Right cardiac atrium (tissue), 5 donors: ENCODE data around the gene EXTL1. TPM values are rescaled to one million over a fixed set of nuclear protein-coding genes. Genes with fewer than 3 reads are reported as not detected.

ENCODE experiments used
- ATAC-seq, 2 donors: fragments of 200-7000 bp; cut with Tn5 transposase; one replicate each; pipeline versions ENCODE4 v1.8.0 to v1.9.1; 2020; ENCODE audit warnings: moderate library complexity in 2 of 2, mild to moderate bottlenecking in 1 of 2
- DNase-seq, 3 donors: peaks; one replicate each; pipeline ENCODE4 v3.0.0-alpha.2; 2020
- H3K27ac ChIP-seq: one replicate; pipeline ENCODE4 v1.5.1; 2013; ENCODE audit warnings: mild to moderate bottlenecking, low read length, control low read depth, moderate library complexity
- H3K27me3 ChIP-seq: one replicate; pipeline ENCODE4 v1.6.1; 2013; ENCODE audit not compliant: control insufficient read depth, insufficient read depth
- H3K4me1 ChIP-seq: one replicate; pipeline ENCODE4 v1.6.1; 2013; ENCODE audit warnings: low read length; ENCODE audit not compliant: control insufficient read depth, insufficient read depth
- H3K4me3 ChIP-seq: one replicate; pipeline ENCODE4 v1.5.1; 2013; ENCODE audit warnings: low read length, control low read depth
- H3K9me3 ChIP-seq: one replicate; pipeline ENCODE4 v1.6.1; 2013; ENCODE audit warnings: low read length; ENCODE audit not compliant: control insufficient read depth
- WGBS: extraction: QIAGEN DNeasy Blood & Tissue Kit; methylation state at CpG from one replicate; pipeline ENCODE4 v1.1.7; 2013; 5-methylcytosine and 5-hydroxymethylcytosine counted together
- intact Hi-C, 4 donors: fragments of 100-400 bp; cut with DNase I; formaldehyde crosslinking; loops; one replicate each; pipeline versions ENCODE4 v1.11.0 to v1.14.0; 2022 to 2023
- polyA plus RNA-seq: library from polyadenylated mRNA; stranded (reverse); fragments of 200-250 nt; gene quantifications from one replicate; pipeline ENCODE4 v1.2.3, GENCODE V29; 2013
- total RNA-seq, 4 donors: library from RNA; stranded (reverse); fragmentation: NEBNext Ultra II Directional; extraction: Animal tissue kit (Norgen Biotek cat#: 25700); gene quantifications; one replicate each; pipeline ENCODE4 v1.2.1, GENCODE V29; 2021
- donor health status: healthy with polysubstance abuse.
- donor health status: DM: no; HTN: yes; CAD: no.
- donor health status: DM: no; HTN: no; CAD: no.
- donor health status: DM: no; HTN: yes; CAD: no; lungs with severe emphysema.
- donor health status: DM: yes; HTN: yes; CAD: no.

Gene EXTL1
- total and polyA plus RNA-seq, 5 donors: 0.78 to 4.3 (median 2.4) TPM

DNA sequence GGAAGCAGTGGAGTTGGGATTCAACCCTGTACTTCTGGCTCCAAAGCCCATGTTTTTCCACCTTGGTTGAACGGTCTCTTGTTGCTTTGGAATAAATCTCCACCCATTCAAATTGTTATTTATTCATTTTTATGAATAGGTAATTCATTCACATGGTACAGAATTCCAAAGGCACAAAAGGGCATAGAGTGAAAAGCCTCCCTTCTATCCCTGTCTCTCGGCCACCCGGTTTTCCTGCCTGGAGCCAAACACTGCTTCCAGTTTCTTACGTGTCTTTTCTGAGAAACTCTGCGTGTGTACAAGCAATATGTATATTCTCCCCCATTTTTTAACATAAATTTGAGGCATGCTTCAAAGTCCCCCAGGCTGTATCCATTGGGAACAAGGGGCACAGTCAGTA, 3.9 kb downstream of the EXTL1 start:
- Histone ChIP-seq H3K4me3 (no peak overlapping the region), H3K27me3 (no peaks in the 10 kb centered on the region), H3K9me3 (no peaks in the 10 kb centered on the region), H3K4me1 (peaks cover 10% of the 10 kb centered on the region), H3K27ac (no peak overlapping the region)
- intact Hi-C loops: no loop called here
- ATAC-seq (no peak), DNase-seq (peak in 1 of 3 donors; percentile 5)
- WGBS: 65% methylated on average over 5 of the region's 5 CpGs

DNA sequence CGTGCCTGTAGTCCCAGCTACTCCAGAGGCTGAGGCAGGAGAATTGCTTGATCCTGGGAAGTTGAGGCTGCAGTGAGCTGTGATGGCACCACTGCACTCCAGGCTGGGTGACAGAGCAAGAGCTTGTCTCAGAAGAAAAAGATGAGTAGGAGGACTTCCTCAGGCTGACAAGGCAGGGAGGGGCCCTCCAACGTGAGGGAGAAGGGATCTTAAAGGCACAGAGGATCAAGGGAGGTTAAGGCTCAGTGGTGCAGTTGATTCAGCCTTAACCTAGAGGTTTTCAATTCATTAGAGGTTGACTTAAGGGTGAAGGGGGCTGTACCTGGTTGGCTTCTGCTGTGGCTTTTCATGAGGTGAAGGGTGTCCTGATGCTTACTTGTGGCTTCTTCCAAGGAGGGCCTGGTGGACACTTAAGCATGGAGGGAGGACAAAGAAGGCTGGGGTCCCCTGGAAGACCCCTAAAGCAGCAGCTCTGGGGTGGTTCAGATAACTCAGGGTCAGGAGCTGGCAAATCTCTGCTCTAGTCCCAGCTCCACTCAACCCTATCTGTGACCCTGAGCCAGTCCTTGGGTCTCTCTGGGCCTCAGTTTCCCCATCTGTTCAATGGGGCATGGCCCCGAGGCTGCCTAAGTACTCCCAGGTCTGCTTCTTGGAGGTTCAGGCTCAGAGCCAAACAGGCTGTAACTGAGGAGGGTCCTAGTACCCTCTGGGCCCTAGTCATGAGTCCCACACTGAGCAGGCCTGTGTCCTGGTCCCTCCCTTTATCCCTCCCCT, 6.3 kb downstream of the EXTL1 start:
- H3K27ac ChIP-seq: no peak overlapping the region
- no peak for ATAC-seq
- 40% methylated on average over 3 of the region's 3 CpGs for WGBS

DNA sequence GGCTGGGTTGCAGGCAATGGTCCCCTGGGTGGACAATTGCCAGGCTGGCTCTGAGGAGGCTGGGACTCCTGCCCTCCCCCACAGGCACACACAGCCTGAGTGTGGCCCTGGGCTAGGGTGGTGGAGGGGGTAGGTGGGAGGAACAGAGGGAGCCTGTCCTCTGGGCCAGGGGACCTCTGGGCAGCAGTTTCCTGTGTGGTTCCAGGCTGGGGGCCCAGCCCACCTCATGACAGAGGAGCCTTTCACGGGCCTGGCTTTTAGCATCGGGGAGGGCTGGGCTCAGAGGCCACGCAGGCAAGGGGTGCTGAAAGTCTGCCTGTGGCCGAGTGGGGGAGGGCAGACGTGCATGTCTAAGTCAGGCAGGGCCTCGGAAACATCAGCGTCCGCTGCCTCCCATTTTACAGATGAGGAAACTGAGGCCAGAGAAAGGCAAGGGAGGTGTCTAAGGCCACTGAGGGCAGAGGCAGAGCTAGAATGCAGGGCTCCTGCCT, 7.0 kb downstream of the EXTL1 start:
- Histone ChIP-seq H3K4me1 (no peaks in the 10 kb centered on the region), H3K27me3 (no peaks in the 10 kb centered on the region), H3K27ac (no peak overlapping the region), H3K4me3 (no peak overlapping the region), H3K9me3 (no peaks in the 10 kb centered on the region)
- intact Hi-C loops: no loop called here
- DNase-seq (no peak), ATAC-seq (no peak)
- 73% methylated on average over 8 of the region's 8 CpGs for WGBS

More for the DNA sequence above, 6.3 kb downstream of the EXTL1 start:
- H3K4me3 ChIP-seq: no peak overlapping the region
- intact Hi-C loops: no loop called here
- H3K27me3 ChIP-seq: no peaks in the 10 kb centered on the region
- no peaks in the 10 kb centered on the region for H3K4me1 ChIP-seq
- DNase-seq: peak in 1 of 3 donors; percentile 19
- no peaks in the 10 kb centered on the region for H3K9me3 ChIP-seq

DNA sequence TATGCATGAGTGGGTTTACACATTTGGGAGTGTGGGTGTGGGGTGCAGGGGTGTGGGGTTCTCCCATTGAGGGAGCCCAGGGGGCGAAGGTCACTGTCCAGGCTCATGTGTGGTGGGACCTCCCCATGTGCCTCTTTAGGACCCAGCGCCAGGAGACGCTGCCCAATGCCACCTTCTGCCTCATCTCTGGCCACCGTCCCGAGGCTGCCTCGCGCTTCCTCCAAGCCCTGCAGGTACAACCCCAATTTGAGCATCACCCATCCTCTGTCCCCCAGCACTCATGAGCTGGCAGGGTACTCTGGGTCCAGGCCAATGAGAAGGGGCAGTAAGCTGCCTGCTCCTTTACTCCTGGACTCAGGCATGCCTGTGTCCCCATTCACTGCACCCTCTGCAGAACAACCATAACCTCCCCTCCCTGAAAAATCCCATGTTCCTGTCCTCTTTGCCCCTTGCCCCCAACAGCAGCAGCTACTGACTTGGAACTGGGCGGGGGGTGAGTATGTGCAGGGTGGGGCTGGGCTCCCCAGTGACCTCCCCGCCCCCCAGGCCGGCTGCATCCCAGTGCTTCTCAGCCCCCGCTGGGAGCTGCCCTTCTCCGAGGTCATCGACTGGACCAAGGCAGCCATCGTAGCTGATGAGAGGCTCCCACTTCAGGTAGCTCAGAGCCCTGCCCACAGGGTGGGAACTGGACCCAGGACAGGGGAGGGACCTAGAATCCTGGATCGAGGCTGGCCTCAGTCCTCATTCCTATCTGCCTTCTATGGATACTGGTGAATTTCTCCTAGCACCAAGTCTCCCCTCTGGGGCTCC, 7.7 kb downstream of the EXTL1 start:
- DNase-seq (no peak), ATAC-seq (no peak)
- intact Hi-C loops: no loop called here
- no peaks in the 10 kb centered on the region for H3K27me3 ChIP-seq
- H3K9me3 ChIP-seq: no peaks in the 10 kb centered on the region
- whole genome bisulfite sequencing: 76% methylated on average over 15 of the region's 15 CpGs
- no peaks in the 10 kb centered on the region for H3K4me1 ChIP-seq
- no peak overlapping the region for H3K27ac ChIP-seq
- no peak overlapping the region for H3K4me3 ChIP-seq

DNA sequence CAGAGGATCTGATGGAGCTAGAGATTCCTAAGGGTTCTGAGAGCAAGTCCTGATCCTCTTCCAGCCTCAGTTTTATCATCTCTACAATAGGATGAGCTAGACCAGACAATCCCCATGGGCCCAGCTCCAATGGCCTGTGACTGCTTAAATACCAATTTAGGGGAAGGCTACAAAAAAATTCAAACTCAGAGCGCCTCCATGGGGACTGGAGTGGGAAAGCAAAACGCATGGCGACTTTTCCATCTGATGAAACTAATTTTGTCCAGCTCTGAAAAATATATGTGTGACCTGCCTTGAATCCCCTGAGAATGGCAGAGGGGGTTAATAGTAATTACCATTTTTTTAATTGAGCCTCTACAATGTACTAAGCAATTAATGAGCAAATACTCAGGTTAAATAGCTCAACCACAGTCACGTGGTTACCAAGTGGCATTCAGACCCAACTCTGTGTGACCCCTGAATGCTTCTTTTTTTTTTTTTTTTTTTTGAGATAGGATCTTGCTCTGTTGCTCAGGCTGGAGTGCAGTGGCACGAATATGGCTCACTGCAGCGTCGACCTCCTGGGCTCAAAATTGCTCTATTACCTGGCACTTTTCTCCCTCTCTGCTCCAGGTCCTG, 8.4 kb downstream of the EXTL1 start:
- ATAC-seq: no peak
- no peak for DNase-seq
- 82% methylated on average over 7 of the region's 7 CpGs for WGBS
- intact Hi-C loops: loop anchor here in 3 of 4 donors (5.0 to 10.0 kb wide), 3 partner anchors 115 to 1325 kb away; no protein-coding TSS in a partner anchor
- no peaks in the 10 kb centered on the region for H3K9me3 ChIP-seq
- H3K4me3 ChIP-seq: no peak overlapping the region
- H3K27ac ChIP-seq: no peak overlapping the region
- H3K4me1 ChIP-seq: no peaks in the 10 kb centered on the region
- no peaks in the 10 kb centered on the region for H3K27me3 ChIP-seq

DNA sequence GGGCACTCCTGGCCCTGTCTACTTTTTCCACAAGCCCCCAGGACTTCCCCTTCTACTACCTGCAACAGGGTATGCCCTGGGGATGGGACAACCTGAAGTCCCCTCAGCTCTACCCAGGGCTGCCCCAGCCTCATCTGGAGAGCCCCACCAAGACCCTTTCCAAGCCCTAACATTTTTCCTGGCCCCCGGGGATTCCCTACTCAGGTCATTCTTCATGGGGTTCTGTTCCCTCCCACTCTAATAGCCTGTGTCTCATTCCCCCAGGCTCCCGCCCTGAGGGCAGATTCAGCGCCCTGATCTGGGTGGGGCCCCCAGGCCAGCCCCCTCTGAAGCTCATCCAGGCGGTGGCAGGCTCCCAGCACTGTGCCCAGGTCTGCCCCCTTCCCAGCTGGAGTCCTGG, 9.6 kb downstream of the EXTL1 start:
- DNase-seq: no peak
- no peaks in the 10 kb centered on the region for H3K27me3 ChIP-seq
- WGBS: 88% methylated on average over 4 of the region's 4 CpGs
- H3K9me3 ChIP-seq: no peaks in the 10 kb centered on the region
- intact Hi-C loops: loop anchor here in 3 of 4 donors (5.0 to 10.0 kb wide), 3 partner anchors 114 to 1326 kb away; no protein-coding TSS in a partner anchor
- no peak for ATAC-seq
- H3K27ac ChIP-seq: no peak overlapping the region
- H3K4me1 ChIP-seq: no peaks in the 10 kb centered on the region
- H3K4me3 ChIP-seq: no peak overlapping the region

DNA sequence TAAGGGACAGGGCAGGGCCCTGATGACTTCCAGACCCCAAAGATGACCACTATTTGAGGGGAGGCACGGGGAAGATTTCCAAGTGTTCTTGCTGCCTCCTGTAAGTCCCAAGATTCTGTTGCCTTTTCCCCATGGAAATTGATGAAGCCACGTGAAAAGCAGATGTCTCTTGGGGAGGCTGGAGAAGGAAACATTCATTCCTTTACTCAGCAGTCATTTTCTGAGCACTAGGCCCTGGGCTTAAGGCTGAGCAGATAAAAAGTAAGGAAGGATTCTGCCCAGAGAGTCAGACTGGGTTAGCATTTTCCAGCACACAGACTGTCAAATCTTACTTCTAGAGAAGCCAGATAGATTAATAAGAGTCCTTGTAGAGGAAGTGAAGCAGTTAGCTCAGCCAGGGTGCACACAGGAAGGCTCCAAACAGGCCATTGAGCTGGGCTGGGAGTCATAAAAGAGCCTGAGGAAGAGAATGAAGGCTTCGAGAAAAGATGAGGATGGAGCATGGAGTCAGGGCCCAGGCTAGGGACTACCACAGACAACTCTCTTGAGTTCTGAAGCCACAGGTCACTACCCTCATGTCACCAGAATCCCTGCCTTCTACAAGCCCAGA, 10.1 kb downstream of the EXTL1 start:
- DNase-seq: no peak
- no peak overlapping the region for H3K27ac ChIP-seq
- H3K4me3 ChIP-seq: no peak overlapping the region
- no peak for ATAC-seq
- 62% methylated on average over 3 of the region's 3 CpGs for WGBS
- H3K4me1 ChIP-seq: no peaks in the 10 kb centered on the region
- intact Hi-C loops: loop anchor here in 3 of 4 donors (5.0 to 10.0 kb wide), 3 partner anchors 113 to 1327 kb away; no protein-coding TSS in a partner anchor
- H3K9me3 ChIP-seq: no peaks in the 10 kb centered on the region
- no peaks in the 10 kb centered on the region for H3K27me3 ChIP-seq

DNA sequence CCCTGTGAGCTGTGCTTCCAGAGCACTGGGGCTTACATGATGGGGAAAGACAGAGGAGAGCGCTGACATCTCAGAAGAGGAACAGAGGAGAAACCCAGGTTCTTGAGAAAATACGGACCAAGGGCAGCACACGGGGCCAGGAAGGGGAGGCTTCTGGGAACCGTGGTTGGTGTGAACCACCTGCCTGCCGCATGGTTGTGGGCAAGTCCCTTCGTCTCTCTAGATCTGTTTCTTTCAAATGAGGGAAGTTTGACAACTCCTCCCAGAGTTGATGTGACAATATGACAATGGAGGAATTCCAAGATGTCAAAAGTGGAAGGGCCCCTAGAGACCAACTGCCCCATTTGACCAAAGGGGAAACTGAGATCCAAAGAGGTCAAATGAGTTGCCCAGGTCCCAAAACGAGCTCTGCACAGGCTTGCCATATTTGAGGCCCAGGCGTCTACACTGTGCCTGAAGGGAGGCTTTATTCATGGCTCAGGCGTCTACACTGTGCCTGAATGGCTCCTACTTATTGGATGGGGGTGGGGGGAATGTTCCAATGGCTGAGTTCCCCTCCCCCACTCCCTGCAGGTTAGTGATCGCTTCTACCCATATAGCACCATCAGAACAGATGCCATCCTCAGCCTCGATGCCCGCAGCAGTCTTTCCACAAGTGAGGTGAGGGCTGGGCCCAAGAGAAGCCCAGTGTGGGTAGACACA, 11.2 kb downstream of the EXTL1 start:
- no peak for ATAC-seq
- no peaks in the 10 kb centered on the region for H3K9me3 ChIP-seq
- H3K4me3 ChIP-seq: no peak overlapping the region
- no peaks in the 10 kb centered on the region for H3K27me3 ChIP-seq
- no peaks in the 10 kb centered on the region for H3K4me1 ChIP-seq
- DNase-seq: no peak
- intact Hi-C loops: loop anchor here in 3 of 4 donors (5.0 to 10.0 kb wide), 3 partner anchors 112 to 1328 kb away; no protein-coding TSS in a partner anchor
- 84% methylated on average over 12 of the region's 12 CpGs for WGBS
- H3K27ac ChIP-seq: no peak overlapping the region

DNA sequence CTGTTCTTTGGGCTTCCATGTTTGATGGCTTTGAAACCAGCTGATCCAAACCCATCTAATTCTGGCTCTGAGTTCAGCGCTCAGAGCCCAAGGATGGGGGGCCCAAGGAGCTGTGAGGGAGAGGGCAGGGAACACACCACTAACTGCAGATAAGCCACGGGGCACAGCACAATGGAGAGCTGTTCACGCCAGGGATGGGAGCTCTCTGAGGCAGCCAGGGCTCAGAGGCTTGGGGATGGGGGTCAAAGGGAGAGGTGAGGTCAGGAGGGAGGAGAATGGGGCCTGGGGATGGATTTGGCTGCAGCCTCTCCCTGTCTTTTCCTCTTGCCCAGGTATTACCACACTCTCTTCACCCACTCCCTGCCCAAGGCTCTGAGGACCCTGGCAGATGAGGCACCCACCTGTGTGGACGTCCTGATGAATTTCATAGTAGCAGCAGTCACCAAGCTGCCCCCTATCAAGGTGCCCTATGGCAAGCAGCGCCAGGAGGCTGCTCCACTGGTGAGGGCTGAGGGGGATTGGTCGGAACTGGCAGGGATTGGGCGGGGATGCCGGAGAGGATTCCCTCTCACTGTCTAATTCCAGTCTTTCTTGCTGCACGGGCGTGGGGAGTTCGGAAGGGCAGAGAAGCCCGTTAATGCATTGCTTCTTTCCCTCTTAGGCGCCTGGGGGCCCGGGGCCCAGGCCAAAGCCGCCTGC, 13.1 kb downstream of the EXTL1 start:
- H3K4me3 ChIP-seq: peak overlapping the region; percentile 61
- peak overlapping the region; percentile 57 for H3K27ac ChIP-seq
- intact Hi-C loops: loop anchor here (5.0 to 10.0 kb wide), 5 partner anchors 68 to 1330 kb away; partner anchors contain the start of gene FAM110D (in 1 of the 4)
- no peaks in the 10 kb centered on the region for H3K27me3 ChIP-seq
- DNase-seq (no peak), ATAC-seq (no peak)
- WGBS: 13% methylated on average over 15 of the region's 15 CpGs
- no peaks in the 10 kb centered on the region for H3K4me1 ChIP-seq
- no peaks in the 10 kb centered on the region for H3K9me3 ChIP-seq
